Activated naive CD4-positive, alpha-beta T cell treated with anti-CD3 and anti-CD28 coated beads for 36 hours (primary cell): ENCODE results near the gene MSH3. TPM values are rescaled to one million over a fixed set of nuclear protein-coding genes. Genes with fewer than 3 reads are reported as not detected.
"Not testable (repeated sequence)": the region's sequence is repeated elsewhere in the genome, so short reads cannot be mapped to it uniquely, and the experiment has no call there.

ENCODE experiments used
- CTCF ChIA-PET: fragments of 350-600 bp; sonication (Branson Sonifier 250); formaldehyde crosslinking; loops from one replicate; lab custom pipeline; 2021; ENCODE audit warnings: antibody characterized with exemption; lab: Charles Lee
- DNase-seq: peaks from one replicate; pipeline ENCODE4 v3.0.0-alpha.2; 2020
- H3K27ac Mint-ChIP-seq: one replicate; pipeline ENCODE4 v1.8.0; 2021; ENCODE audit warnings: mild to moderate bottlenecking, mixed read lengths
- H3K27me3 Mint-ChIP-seq: one replicate; pipeline ENCODE4 v1.8.0; 2021; ENCODE audit warnings: low read depth, mixed read lengths
- H3K36me3 Mint-ChIP-seq: one replicate; pipeline ENCODE4 v1.8.0; 2021; ENCODE audit warnings: low read depth, mixed read lengths
- H3K4me1 Mint-ChIP-seq: one replicate; pipeline ENCODE4 v1.8.0; 2021; ENCODE audit warnings: low read depth, mixed read lengths
- H3K4me3 Mint-ChIP-seq: one replicate; pipeline ENCODE4 v1.8.0; 2021; ENCODE audit warnings: mild to moderate bottlenecking, moderate library complexity, mixed read lengths
- H3K9me3 Mint-ChIP-seq: one replicate; pipeline ENCODE4 v1.8.0; 2021; ENCODE audit warnings: mixed read lengths
- intact Hi-C: fragments of 100-400 bp; cut with micrococcal nuclease; formaldehyde crosslinking; loops from one replicate; pipeline ENCODE4 v1.15.1; 2023
- total RNA-seq, 2 experiments: library from RNA; stranded (reverse); gene quantifications; one replicate each; pipeline ENCODE4 v1.2.3, GENCODE V29; 2021

MSH3 gene
- total RNA-seq, 2 experiments from 2014 or later, result 25.1 to 25.8 TPM

DNA sequence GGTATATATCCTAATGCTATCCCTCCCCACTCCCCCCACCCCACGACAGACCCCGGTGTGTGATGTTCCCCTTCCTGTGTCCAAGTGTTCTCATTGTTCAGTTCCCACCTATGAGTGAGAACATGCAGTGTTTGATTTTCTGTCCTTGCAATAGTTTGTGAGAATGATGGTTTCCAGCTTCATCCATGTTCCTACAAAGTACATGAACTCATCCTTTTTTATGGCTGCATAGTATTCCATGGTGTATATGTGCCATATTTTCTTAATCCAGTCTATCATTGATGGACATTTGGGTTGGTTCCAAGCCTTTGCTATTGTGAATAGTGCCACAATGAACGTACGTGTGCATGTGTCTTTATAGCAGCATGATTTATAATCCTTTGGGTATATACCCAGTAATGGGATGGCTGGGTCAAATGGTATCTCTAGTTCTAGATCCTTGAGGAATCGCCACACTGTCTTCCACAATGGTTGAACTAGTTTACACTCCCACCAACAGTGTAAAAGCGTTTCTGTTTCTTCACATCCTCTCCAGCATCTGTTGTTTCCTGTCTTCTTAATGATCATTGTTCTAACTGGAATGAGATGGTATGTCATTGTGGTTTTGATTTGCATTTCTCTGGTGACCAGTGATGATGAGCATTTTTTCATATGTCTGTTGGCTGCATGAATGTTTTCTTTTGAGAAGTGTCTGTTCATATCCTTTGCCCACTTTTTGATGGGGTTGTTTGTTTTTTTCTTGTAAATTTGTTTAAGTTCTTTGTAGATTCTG, 186.8 kb downstream of the MSH3 start:
- DNase-seq, H3K27ac Mint-ChIP-seq, CTCF ChIA-PET, H3K4me3 Mint-ChIP-seq, H3K27me3 Mint-ChIP-seq, H3K4me1 Mint-ChIP-seq, intact Hi-C loops: not testable (repeated sequence)
- Mint-ChIP-seq H3K36me3 (peaks cover 31% of the 10 kb centered on the region), H3K9me3 (peaks cover 13% of the 10 kb centered on the region)

DNA sequence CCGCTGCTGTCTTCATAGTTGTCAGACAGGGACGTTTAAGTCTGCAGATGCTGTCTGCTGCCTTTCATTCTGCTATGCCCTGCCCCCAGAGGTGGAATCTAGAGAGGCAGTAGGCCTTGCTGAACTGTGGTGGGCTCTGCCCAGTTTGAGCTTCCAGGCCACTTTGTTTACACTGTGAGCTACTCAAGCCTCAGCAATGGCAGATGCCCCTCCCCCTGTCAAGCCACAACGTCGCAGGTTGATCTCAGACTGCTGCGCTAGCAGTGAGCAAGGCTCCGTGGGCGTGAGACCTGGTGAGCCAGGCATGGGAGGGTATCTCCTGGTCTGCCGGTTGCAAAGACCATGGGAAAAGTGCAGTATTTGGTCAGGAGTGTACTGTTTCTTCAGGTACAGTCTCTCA, 192.0 kb downstream of the MSH3 start:
- H3K27me3 Mint-ChIP-seq, CTCF ChIA-PET, H3K4me3 Mint-ChIP-seq, DNase-seq, H3K4me1 Mint-ChIP-seq, H3K27ac Mint-ChIP-seq, intact Hi-C loops: not testable (repeated sequence)
- H3K9me3 Mint-ChIP-seq, result peaks cover 36% of the 10 kb centered on the region
- H3K36me3 Mint-ChIP-seq, result peaks cover 64% of the 10 kb centered on the region

DNA sequence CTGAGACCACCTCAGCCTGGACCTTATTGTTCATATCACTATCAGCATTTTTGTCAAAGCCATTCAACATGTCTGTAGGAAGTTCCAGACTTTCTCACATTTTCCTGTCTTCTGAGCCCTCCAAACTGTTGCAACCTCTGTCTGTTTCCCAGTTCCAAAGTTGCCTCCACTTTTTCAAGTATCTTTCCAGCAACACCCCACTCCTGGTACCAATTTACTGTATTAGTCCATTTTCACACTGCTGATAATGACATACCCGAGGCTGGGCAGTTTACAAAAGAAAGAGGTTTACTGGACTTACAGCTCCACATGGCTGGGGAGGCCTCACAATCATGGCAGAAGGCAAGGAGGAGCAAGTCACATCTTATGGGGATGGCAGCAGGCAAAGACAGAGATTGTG, 195.7 kb downstream of the MSH3 start:
- Mint-ChIP-seq H3K36me3 (peaks cover 50% of the 10 kb centered on the region), H3K4me1 (peaks cover 15% of the 10 kb centered on the region), H3K9me3 (peaks cover 26% of the 10 kb centered on the region)
- H3K27ac Mint-ChIP-seq, DNase-seq, CTCF ChIA-PET, H3K4me3 Mint-ChIP-seq, intact Hi-C loops, H3K27me3 Mint-ChIP-seq: not testable (repeated sequence)

DNA sequence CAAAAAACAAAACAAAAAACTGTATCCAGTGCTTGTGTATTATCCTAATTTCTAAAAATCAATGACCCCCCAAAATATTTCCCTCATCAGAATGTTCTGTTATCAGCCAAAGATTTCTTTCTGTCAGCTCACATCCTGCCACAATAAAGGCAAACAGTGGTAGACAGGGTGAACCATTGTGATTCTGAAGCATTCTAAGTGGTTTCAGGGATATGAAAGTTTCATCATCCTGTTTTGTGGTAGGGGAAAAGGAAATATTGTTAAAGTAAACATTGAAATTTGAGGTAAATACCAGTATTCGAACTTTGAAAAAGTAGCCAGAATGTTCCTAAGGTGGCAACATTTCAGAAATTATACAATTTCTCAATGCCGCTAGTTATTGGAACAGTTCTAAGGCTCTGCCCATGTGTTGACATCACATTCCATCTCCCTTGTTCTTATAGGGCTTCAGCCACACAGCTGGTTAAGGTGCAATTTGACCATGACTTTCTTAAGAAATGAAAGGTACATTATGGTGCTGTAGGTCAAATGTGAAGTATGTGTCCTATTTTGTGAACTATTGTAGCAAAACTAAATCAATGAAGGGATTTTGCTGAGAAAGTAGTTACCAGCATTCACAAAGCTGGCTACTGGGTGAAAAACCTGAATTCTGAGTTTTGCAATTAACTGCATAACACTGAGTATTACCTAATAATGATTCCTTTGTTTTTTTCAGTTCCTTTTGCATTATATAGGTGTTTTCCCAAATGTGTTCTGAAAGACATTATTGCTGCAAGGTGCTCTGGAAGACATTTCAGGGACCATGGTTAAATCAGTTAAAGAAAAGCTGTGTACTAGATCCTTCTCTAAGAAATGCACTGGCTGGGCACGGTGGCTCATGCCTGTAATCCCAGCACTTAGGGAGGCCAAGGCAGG, 198.1 kb downstream of the MSH3 start:
- DNase-seq, result no peak
- Mint-ChIP-seq H3K4me1 (peaks cover 15% of the 10 kb centered on the region), H3K4me3 (no peak overlapping the region), H3K27ac (no peak overlapping the region), H3K9me3 (peaks cover 31% of the 10 kb centered on the region), H3K36me3 (peaks cover 64% of the 10 kb centered on the region), H3K27me3 (no peaks in the 10 kb centered on the region)
- intact Hi-C loops, result no loop called here
- CTCF ChIA-PET, result no interaction called here

DNA sequence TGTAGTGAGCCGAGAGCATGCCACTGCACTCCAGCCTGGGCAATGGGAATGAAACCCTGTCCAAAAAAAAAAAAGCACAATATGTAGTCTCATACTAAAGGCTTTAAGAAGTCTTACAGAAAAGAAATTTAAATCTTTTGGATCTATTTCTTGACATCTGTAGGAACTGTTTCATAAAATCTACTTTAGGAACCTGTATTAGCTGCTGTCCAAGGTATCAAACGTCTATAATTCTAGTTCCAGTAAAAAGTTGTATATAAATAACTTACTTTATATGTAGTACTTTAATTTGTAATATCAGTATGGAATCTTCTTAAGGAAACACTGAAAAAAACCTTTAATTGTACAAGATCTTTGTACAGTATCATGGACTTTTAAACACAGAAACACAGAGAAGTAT, 199.0 kb downstream of the MSH3 start:
- CTCF ChIA-PET, result no interaction called here
- Mint-ChIP-seq H3K4me1 (peaks cover 15% of the 10 kb centered on the region), H3K27ac (no peak overlapping the region), H3K9me3 (peaks cover 26% of the 10 kb centered on the region), H3K36me3 (peaks cover 58% of the 10 kb centered on the region), H3K27me3 (no peaks in the 10 kb centered on the region), H3K4me3 (no peak overlapping the region)
- intact Hi-C loops, result no loop called here
- no peak for DNase-seq

DNA sequence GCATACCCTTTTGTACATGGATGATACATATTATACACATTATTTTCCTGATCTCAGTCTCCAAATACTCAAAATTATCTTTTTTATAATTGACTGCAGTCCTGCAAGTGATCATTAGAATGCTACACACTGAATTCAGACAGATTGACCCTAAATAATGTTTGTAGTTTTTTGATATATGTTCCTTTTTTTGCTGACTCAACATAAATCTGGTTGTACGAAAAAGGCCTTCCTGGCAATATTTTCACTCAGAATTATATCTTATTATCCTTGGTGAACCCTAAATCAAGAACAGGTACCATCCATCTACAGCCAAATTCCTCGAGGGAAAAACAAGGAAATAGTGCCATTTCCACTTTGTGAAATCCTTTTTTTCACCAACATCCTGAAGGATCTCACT, 200.1 kb downstream of the MSH3 start:
- H3K36me3 Mint-ChIP-seq, result peaks cover 47% of the 10 kb centered on the region
- no peaks in the 10 kb centered on the region for H3K27me3 Mint-ChIP-seq
- H3K4me3 Mint-ChIP-seq, result no peak overlapping the region
- DNase-seq, result no peak
- peaks cover 19% of the 10 kb centered on the region for H3K9me3 Mint-ChIP-seq
- intact Hi-C loops, result no loop called here
- CTCF ChIA-PET, result no interaction called here
- peaks cover 15% of the 10 kb centered on the region for H3K4me1 Mint-ChIP-seq
- no peak overlapping the region for H3K27ac Mint-ChIP-seq

DNA sequence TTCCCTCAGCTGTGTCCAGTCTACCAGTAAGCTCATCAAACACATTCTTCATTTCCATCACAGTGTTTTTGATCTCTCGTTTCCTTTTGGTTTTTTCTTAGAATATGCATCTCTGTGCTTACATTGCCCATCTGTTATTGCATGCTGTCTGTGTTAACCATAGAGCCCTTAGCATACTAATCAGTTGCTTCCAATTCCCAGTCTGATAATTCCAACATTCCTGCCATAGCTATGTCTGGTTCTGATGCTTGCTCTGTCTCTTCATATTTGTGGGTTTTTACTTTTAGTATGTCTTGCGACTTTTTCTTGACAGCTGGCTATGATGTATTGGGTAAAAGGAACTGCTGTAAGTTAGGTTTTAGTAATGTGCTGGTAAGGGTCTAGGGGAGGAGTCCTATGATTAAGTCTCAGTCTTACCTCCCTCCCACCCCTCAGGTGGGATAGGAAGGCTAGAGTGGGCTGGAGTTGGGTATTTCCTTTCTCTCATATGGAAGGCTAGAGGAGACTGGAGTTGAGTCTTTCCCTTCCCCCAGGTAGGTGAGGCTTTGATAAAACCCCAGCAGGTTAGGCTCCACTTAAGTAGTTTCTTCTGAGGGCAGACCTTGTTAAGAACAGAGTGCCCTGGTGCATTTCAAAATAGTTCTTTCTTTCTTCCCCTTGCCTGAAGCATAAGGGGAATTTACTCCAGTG, 206.6 kb downstream of the MSH3 start:
- H3K9me3 Mint-ChIP-seq, result peaks cover 5% of the 10 kb centered on the region
- no peaks in the 10 kb centered on the region for H3K27me3 Mint-ChIP-seq
- H3K36me3 Mint-ChIP-seq, result peaks cover 27% of the 10 kb centered on the region
- CTCF ChIA-PET, result interaction anchor here (0.6 to 0.7 kb wide), 2 partner anchors 59 to 464 kb away, joined by 4 to 5 read pairs; no protein-coding TSS in a partner anchor
- H3K4me1 Mint-ChIP-seq, result peaks cover 31% of the 10 kb centered on the region
- intact Hi-C loops, result loop anchor here (5.0 kb wide), 1 partner anchor 74 kb away; no protein-coding TSS in a partner anchor
- no peak overlapping the region for H3K27ac Mint-ChIP-seq
- no peak for DNase-seq
- no peak overlapping the region for H3K4me3 Mint-ChIP-seq

DNA sequence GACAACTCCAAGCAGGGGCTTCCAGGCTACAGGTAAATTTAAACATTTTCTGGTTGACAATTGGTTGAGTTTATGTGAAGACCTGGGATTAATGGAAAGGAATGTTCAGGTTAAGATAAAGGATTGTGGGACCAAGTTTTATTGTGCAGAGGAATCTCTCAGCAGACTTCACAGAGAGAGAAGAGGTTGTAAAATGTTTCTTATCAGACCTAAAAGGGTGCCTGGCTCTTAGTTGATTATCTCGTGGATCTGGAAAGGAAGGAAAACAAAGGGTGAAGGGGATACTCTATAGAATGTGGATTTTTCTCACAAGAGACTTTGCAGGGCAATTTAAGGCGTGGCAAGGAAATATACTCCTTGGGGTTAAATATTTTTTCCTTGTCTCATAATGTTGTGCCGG, 209.3 kb downstream of the MSH3 start:
- no peaks in the 10 kb centered on the region for H3K27me3 Mint-ChIP-seq
- H3K36me3 Mint-ChIP-seq, result peaks cover 24% of the 10 kb centered on the region
- H3K4me3 Mint-ChIP-seq, result no peak overlapping the region
- H3K9me3 Mint-ChIP-seq, result no peaks in the 10 kb centered on the region
- intact Hi-C loops, result loop anchor here (5.0 kb wide), 1 partner anchor 76 kb away; no protein-coding TSS in a partner anchor
- H3K4me1 Mint-ChIP-seq, result peaks cover 47% of the 10 kb centered on the region
- no peak for DNase-seq
- H3K27ac Mint-ChIP-seq, result no peak overlapping the region
- CTCF ChIA-PET, result no interaction called here

DNA sequence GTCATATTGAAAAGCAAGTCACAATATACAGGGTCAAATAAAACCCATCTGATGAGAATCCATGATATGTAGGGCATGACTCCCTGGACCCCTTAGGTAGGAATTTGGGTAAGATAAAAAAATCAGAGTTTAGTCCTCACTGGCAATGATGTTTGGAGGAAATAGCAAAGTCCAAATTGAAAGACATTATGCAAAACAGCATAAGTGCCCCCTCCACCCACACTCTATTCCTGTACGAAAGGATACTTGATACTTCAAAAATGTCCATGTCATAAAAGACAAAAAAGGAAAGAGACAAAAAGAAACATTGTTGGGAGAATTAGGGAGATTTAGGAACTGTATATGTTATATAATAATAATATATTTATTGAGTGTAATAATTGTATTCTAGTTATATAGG, 209.7 kb downstream of the MSH3 start:
- no peak for DNase-seq
- no peak overlapping the region for H3K27ac Mint-ChIP-seq
- no peaks in the 10 kb centered on the region for H3K27me3 Mint-ChIP-seq
- intact Hi-C loops, result loop anchor here (5.0 kb wide), 1 partner anchor 77 kb away; no protein-coding TSS in a partner anchor
- H3K9me3 Mint-ChIP-seq, result no peaks in the 10 kb centered on the region
- CTCF ChIA-PET, result no interaction called here
- peaks cover 24% of the 10 kb centered on the region for H3K36me3 Mint-ChIP-seq
- no peak overlapping the region for H3K4me3 Mint-ChIP-seq
- H3K4me1 Mint-ChIP-seq, result peaks cover 47% of the 10 kb centered on the region

DNA sequence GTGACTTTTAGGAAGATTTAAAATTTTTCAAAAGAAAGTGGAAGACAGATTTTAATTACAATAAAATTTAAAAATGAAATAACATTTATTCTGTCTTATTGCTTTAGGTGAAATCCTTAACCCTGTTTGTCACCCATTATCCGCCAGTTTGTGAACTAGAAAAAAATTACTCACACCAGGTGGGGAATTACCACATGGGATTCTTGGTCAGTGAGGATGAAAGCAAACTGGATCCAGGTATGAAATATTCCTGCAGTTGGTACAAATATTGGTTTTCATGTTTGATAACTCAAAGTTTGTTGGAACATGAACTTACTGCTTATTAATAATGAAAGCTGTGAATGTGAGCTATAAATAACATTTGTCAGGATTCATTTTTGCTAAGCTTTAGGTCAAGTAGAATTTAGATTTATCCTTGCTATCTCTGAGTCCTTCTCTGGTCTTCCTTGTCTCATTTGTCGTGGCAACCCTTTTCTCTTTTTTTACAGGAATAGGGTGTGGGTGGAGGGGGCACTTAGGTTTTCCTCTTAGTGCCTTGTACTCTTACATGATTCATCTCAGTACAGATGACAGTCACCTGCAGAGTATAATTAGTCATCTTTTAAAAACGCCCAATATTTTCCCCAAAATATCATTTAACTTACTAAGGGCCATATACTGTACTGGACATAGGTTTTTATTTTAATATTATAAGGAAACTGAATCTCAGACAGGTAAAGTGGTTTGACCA, 210.4 kb downstream of the MSH3 start:
- DNase-seq, result peak; percentile 30
- no peaks in the 10 kb centered on the region for H3K9me3 Mint-ChIP-seq
- H3K36me3 Mint-ChIP-seq, result peaks cover 24% of the 10 kb centered on the region
- H3K4me3 Mint-ChIP-seq, result no peak overlapping the region
- CTCF ChIA-PET, result interaction anchor here (0.6 to 0.8 kb wide), 3 partner anchors 244 to 773 kb away, joined by 3 to 4 read pairs (median 3); no protein-coding TSS in a partner anchor
- peaks cover 47% of the 10 kb centered on the region for H3K4me1 Mint-ChIP-seq
- H3K27me3 Mint-ChIP-seq, result no peaks in the 10 kb centered on the region
- H3K27ac Mint-ChIP-seq, result peak overlapping the region; percentile 21
- intact Hi-C loops, result loop anchor here (1.0 to 5.0 kb wide), 5 partner anchors 20 to 873 kb away; partner anchors contain the start of gene MTX3

DNA sequence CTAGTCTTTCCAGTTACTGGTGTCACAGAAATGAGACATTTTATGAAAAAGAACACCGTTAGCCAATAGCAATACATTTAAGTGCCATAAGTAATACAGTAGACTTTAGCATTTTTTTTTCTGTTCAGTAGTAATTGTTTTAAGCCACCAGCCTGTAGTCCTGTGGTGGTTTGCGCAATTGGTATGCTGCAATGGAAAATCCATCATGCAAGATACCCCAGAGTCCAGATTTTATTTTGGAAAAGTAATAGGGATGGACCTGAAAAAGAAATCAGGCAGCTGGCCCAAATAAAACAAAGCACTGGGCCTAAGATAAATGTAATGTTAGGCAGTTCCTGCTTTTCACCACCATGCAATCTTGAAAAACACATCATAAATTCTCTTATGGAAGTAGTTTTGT, 211.1 kb downstream of the MSH3 start:
- H3K4me3 Mint-ChIP-seq, result no peak overlapping the region
- no peak overlapping the region for H3K27ac Mint-ChIP-seq
- H3K27me3 Mint-ChIP-seq, result no peaks in the 10 kb centered on the region
- H3K4me1 Mint-ChIP-seq, result peaks cover 43% of the 10 kb centered on the region
- CTCF ChIA-PET, result interaction anchor here (0.6 to 1.9 kb wide), 5 partner anchors 14 to 774 kb away, joined by 3 to 6 read pairs (median 3); no protein-coding TSS in a partner anchor
- H3K9me3 Mint-ChIP-seq, result no peaks in the 10 kb centered on the region
- H3K36me3 Mint-ChIP-seq, result peaks cover 22% of the 10 kb centered on the region
- intact Hi-C loops, result loop anchor here (1.0 to 5.0 kb wide), 4 partner anchors 20 to 873 kb away; partner anchors contain the start of gene MTX3
- DNase-seq, result no peak
